HG02642 (cell line): Measurements from ENCODE around the gene TYK2.

Experiments
- ATAC-seq: cut with Tn5 transposase; IDR thresholded peaks from one replicate; pipeline ENCODE4 v1.9.1; 2021; ENCODE audit warnings: mild to moderate bottlenecking; ENCODE audit not compliant: unreplicated experiment, poor library complexity

TYK2 gene

DNA sequence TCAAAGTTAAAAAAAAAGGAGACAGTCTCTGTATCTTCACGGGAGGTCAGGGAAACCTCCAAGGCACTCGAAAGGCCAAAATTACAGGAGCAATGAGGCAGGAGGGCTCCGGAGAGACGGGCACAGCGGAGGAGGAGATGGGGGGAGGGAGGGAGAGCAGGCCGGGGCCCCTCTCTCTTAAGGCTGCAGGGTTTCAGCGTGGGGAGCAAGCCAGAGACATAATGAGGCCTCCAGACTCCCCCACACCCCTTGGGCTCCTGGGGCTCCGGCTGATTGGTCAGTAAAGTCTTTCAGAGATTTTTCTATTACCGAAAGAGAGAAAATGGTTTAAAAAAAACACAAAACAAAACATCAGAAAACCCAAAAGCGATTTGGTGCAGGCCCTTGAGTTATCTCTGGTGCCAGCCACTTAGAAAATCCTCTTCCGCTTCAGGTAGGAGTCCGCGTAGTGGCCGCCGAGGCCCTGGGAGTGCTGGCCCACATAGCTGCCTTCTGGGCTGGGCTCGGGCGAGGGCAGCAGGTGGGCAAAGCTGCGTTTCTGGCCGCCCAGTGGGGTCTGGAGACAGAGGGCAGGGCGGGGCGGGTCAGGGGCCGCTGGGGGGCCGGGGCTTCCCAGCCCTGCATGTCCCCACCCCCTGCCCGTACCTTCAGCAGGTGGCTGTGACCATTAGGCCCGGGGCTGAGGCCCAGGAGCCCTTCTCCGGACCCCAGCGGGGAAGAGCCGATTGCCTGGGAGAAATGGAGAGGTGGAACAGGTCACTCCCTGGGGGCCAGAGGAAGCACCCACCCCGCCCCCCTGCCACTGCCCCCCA lies 63.1 kb downstream of the TYK2 start:
- no peak for ATAC-seq

DNA sequence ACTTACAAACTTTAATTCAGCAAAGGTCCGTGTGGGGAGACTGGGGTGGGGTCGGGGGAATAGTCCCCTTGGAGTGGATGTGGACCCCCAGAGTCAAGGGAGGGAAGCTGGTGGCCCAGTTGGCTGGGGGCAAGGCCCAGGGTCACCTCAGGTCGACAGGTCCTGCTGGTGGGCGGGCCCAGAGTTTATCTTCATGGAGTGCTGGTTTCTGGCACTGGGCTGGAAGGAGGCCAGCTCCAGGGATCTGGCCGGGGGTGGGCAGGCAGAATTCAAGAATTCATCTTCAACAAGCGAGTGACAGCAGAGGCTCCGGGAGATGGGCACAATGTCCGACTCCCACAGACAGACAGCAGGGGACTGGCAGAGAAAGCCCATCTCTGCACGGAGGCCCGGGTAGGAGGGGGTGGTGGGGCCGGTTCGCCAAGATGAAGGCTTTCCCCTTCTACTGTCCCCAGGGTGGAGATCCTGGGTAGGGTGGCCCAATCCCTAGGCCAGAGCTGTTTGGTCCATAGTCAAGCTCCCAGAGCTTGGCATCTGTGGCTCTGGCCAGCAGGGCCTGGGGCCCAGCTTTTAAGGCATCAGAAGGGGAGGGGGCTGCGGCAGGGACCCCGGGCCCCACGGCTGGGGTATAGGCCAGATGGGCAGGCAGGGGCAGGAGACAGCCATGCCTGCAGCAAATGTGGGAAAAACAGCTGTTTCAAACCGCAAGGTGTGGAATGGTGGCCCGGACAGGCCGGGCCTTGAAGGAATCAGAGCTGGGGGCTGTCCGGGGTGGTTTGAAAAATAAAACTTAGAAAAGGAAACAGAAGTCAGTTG lies 63.9 kb downstream of the TYK2 start:
- no peak for ATAC-seq

DNA sequence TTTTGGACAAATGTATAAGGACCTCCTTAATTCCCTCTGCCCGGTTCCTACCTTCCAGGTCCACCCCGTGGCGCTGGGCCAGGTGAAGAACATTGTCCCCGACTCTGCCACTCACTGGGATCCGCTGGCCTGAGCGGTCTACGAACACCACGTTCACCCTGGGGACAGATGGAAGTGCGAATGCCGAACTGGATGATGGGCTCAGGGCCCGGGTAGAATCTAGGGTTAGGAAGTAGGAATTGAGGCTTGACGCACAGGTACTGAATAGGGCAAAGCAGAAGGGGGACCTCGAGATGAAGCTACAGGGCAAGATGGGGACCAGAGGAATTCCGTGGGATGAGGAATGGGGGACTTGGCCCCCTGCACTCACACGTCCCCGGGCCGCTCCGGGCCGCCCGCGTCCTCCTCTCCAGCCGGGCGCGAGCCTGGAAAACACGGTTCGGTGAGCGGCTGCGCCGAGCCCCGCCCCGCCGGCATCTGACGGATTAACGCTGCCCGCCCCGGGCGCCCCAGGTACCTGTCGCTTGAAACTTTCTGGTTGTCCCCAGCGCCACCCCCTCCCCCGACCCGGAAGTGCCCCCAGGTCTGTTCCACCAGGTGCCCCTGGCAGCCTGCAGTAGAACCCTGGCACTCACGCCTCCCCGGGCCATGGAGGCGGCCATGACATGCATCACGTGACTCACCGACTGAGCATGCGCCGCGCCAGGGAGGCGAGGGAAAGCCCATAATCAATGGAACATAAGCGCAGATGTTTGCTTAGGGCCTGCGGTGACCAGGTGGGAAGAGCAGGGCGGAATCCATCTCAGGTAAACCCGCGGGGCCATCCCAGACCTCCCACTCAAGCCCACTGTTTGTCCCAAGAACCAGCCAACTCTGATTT lies 64.8 kb downstream of the TYK2 start, which contains the start of gene FDX2:
Gene FDX2 (minus strand): TSS at position 681 of the 880 bp plus-strand sequence. CDS start 19 bp downstream, at position 662.
- no peak for ATAC-seq

DNA sequence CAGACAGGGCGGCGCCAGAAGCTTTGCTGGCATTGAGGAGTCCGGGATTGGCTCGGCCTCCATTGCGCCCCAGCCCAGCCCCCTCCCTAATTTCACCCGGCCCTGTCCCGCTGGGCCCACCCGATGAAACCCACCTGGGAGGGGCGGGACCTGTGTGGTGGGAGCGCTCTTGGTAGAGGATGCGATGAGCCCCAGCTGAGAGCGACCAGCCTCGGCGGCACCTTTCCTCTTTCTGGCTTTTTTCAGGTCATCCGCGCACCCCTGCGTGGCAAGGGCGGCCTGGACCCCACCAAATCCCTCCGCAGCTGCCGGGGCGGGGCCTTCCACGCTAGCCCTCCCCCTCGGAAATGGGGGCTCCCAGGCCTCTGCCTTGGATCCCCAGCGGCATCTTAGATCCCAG lies 70.9 kb downstream of the TYK2 start, which contains the start of gene ZGLP1:
Gene ZGLP1 (minus strand): TSS at position 393 of the 400 bp plus-strand sequence.
- ATAC-seq: no peak

DNA sequence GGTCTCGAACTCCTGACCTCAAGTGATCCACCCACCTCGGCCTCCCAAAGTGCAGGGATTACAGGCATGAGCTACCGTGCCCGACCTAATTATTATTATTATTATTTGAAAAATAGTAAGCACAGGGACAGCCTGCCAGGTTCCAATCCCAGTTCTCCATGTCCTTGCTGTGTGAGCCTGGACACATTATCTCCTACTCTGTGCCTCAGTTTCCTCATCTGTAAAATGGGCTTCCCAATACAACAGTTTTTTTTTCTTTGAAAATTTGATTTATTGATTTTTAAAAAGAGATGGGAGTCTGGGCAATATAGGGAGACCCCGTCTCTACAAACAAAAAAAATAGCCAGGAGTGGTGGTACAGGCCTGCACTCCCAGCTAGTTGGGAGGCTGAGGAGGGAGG lies 74.0 kb downstream of the TYK2 start:
- no peak for ATAC-seq

DNA sequence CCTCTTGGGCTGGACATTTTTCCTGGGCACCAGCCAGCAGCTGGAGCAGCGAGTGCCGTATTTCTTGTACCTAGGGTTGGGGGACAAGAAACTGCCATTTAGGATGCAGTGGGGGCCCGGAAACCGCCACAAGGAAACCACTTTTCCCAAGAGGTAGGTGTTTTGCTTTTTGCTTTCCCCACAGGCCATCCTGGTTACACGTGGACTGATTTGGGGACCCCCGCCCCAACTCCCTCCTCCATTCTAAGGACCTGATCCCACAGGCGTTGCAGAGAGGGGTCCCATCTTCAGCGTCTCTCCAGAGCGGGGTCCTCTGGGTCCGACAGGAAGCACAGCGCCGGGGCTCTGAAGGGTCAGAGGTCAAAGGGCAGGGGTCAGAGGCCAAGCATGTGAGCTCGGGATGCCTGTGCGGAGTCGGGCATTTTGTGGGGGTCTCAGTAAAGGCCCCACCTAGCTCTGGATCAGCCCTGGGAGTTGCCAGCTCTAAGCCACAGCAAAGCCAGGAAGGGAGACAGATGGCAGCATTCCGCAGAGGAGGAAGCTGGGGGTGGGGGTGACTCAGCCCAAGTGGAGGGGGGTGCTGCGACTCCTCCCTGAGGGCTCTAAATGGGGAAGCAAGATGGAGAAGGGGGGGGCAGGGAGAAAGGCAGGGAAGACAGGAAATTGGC lies 75.1 kb downstream of the TYK2 start:
- no peak for ATAC-seq
